HL-60 (cell line): ENCODE data around the gene PRPF18.

ENCODE experiments used
- CTCF ChIP-seq: IDR thresholded peaks from one replicate; pipeline ENCODE4 v1.5.1; 2011; ENCODE audit warnings: low read length, control low read depth, inconsistent platforms; ENCODE audit not compliant: insufficient read depth
- POLR2AphosphoS5 ChIP-seq: IDR thresholded peaks from 2 replicates; pipeline ENCODE4 v1.6.1; 2012; ENCODE audit warnings: low read depth
- REST ChIP-seq: IDR thresholded peaks from 2 replicates; pipeline ENCODE4 v1.6.1; 2012; ENCODE audit warnings: low read depth; ENCODE audit not compliant: insufficient replicate concordance

- TF ChIP-seq CTCF (no peak), POLR2AphosphoS5 (no peak), REST (no peak)
These were observed 46.2 kb downstream of the PRPF18 start for GRCh38 chr10:13632884-13633440.
